Lung (tissue), 12 donors: Measurements from ENCODE around the gene ATP13A5. TPM values are rescaled to one million over a fixed set of nuclear protein-coding genes. Genes with fewer than 3 reads are reported as not detected.

ENCODE experiments used
- ATAC-seq: fragments of 200-7000 bp; cut with Tn5 transposase; one replicate; pipeline ENCODE4 v1.9.1; 2020; ENCODE audit warnings: moderate number of reproducible peaks; ENCODE audit not compliant: insufficient read depth, low FRiP score
- DNase-seq, 3 donors: peaks; one replicate each; pipeline ENCODE4 v3.0.0-alpha.2; 2013 to 2017
- H3K27ac ChIP-seq, 2 donors: one replicate each; pipeline ENCODE4 v1.5.1; 2013; ENCODE audit warnings: mild to moderate bottlenecking in 2 of 2, moderate library complexity in 2 of 2, control low read depth in 1 of 2, inconsistent platforms in 1 of 2, low read depth in 1 of 2, low read length in 1 of 2
- H3K27me3 ChIP-seq, 3 donors: one replicate each; pipeline ENCODE4 v1.5.1; 2013; ENCODE audit warnings: low read length in 2 of 3; ENCODE audit not compliant: control insufficient read depth in 3 of 3, insufficient read depth in 3 of 3
- H3K36me3 ChIP-seq, 4 donors: one replicate each; pipeline ENCODE4 v1.5.1; 2013; ENCODE audit warnings: low read length in 4 of 4, mild to moderate bottlenecking in 1 of 4, moderate library complexity in 1 of 4; ENCODE audit not compliant: control insufficient read depth in 4 of 4, insufficient read depth in 4 of 4
- H3K4me1 ChIP-seq, 5 donors: one replicate each; pipeline ENCODE4 v1.5.1; 2013; ENCODE audit warnings: low read length in 5 of 5, mild to moderate bottlenecking in 2 of 5, moderate library complexity in 1 of 5; ENCODE audit not compliant: control insufficient read depth in 5 of 5, insufficient read depth in 5 of 5
- H3K4me3 ChIP-seq: one replicate; pipeline ENCODE4 v1.5.1; 2013; ENCODE audit warnings: mild to moderate bottlenecking, control low read depth, moderate library complexity
- H3K9ac ChIP-seq, 2 donors: one replicate each; pipeline ENCODE4 v1.5.1; 2013; ENCODE audit warnings: low read length in 2 of 2, control low read depth in 1 of 2; ENCODE audit not compliant: insufficient read depth in 1 of 2
- H3K9me3 ChIP-seq, 4 donors: one replicate each; pipeline ENCODE4 v1.5.1; 2013; ENCODE audit warnings: low read length in 3 of 4, mild to moderate bottlenecking in 1 of 4, moderate library complexity in 1 of 4; ENCODE audit not compliant: control insufficient read depth in 4 of 4, insufficient read depth in 3 of 4
- CTCF ChIP-seq: IDR thresholded peaks from 2 replicates; pipeline ENCODE4 v1.5.1; 2012; ENCODE audit warnings: mild to moderate bottlenecking; ENCODE audit errors: control extremely low read depth, extremely low read depth
- WGBS, 2 donors: extraction: QIAGEN DNeasy Blood & Tissue Kit; methylation state at CpG; one replicate each; pipeline ENCODE4 v1.1.7; 2013; 5-methylcytosine and 5-hydroxymethylcytosine counted together
- polyA plus RNA-seq, 2 donors: library from polyadenylated mRNA; stranded (reverse); fragments of 200-250 nt; gene quantifications; one replicate each; pipeline ENCODE4 v1.2.1, GENCODE V29; 2013
- total RNA-seq, 2 donors: library from RNA; depleted of rRNA in 1 of 2; stranded (reverse); fragments of >200 nt in 1 of 2; gene quantifications; one replicate each; pipeline ENCODE4 v1.2.1, GENCODE V29; 2014 to 2021
- donor health status: control.
- donor health status: control.
- donor health status: Bipolar disorder and iron deficiency.
- donor health status: healthy.
- donor health status: DM: yes; HTN: yes; CAD: no.

ATP13A5 gene
- total and polyA plus RNA-seq, 4 donors: 0.34 to 1.2 (median 1.1) TPM

- no peaks in the 10 kb centered on the region for H3K4me1 ChIP-seq
- no peak overlapping the region for H3K27ac ChIP-seq
- ATAC-seq (no peak), DNase-seq (no peak)
- H3K36me3 ChIP-seq: no peaks in the 10 kb centered on the region
- TF ChIP-seq CTCF: no peak
- no peak overlapping the region for H3K4me3 ChIP-seq
- WGBS, 2 donors: 57 to 69% methylated on average over 2 of the region's 2 CpGs
- H3K27me3 ChIP-seq: no peaks in the 10 kb centered on the region
- no peak overlapping the region for H3K9ac ChIP-seq
- H3K9me3 ChIP-seq: no peaks in the 10 kb centered on the region
Measured at GRCh38 chr3:193342551-193342950, 36.0 kb downstream of the ATP13A5 start.

- Histone ChIP-seq H3K9me3 (peaks cover 0 to 2% (median 0%) of the 10 kb centered on the region in 4 donors), H3K4me3 (no peak overlapping the region), H3K27ac (no peak overlapping the region), H3K27me3 (no peaks in the 10 kb centered on the region), H3K36me3 (no peaks in the 10 kb centered on the region), H3K4me1 (no peaks in the 10 kb centered on the region), H3K9ac (no peak overlapping the region)
- ATAC-seq: no peak
- no peak for TF ChIP-seq CTCF
- WGBS, 2 donors: 88 to 91% methylated on average over 1 of the region's 1 CpG
- DNase-seq: no peak
Measured at GRCh38 chr3:193335031-193335430, 43.5 kb downstream of the ATP13A5 start.

- H3K9me3 ChIP-seq: peaks cover 0 to 2% (median 0%) of the 10 kb centered on the region in 4 donors
- DNase-seq (no peak), ATAC-seq (no peak)
- no peak for TF ChIP-seq CTCF
- H3K36me3 ChIP-seq: no peaks in the 10 kb centered on the region
- H3K9ac ChIP-seq: no peak overlapping the region
- H3K27me3 ChIP-seq: no peaks in the 10 kb centered on the region
- H3K27ac ChIP-seq: no peak overlapping the region
- no peaks in the 10 kb centered on the region for H3K4me1 ChIP-seq
- 92% methylated on average over 1 of the region's 1 CpG for WGBS, 2 donors
- no peak overlapping the region for H3K4me3 ChIP-seq
Measured at GRCh38 chr3:193333229-193333628, 45.3 kb downstream of the ATP13A5 start.

DNA sequence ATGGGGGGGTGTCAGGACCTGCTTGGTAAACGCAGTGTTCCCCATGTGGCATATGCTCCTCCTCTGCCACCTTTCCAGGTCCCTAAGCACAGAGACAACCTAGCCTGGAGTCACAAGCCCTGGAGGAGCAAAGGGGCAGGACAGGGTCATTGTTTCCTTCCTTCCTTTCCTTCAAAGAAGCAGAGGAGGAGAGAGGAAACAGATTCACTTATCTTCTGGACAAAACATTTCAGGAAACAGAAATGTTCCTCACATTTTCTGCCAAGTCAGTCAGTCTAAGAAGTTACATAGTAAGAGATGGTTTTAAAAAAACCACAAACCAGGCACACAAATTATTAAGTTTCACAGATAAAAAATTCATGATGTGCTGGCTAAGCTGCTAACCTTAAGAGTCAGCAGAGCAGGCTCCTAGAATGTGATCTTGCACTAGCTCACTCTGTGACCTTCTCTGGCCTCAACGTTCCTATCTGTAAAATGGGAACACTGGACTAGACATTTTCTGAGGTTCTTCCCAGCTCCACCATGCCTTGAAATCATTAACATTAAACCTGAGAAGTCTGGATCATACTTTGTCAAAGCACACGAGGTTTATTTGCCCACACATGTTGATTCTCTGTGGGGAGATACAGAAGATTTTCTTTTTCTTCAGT is 47.9 kb downstream of the ATP13A5 start:
- no peak overlapping the region for H3K27ac ChIP-seq
- peaks cover 0 to 2% (median 0%) of the 10 kb centered on the region in 4 donors for H3K9me3 ChIP-seq
- no peak for ATAC-seq
- no peaks in the 10 kb centered on the region for H3K27me3 ChIP-seq
- H3K4me3 ChIP-seq: no peak overlapping the region
- no peaks in the 10 kb centered on the region for H3K4me1 ChIP-seq
- DNase-seq: no peak
- no peak for TF ChIP-seq CTCF
- WGBS, 2 donors: 69 to 71% methylated on average over 3 of the region's 3 CpGs
- no peak overlapping the region for H3K9ac ChIP-seq
- no peaks in the 10 kb centered on the region for H3K36me3 ChIP-seq
